ENCODE results near the gene BTN1A1.

BTN1A1 gene

GRCh38 chr6:26500102-26500501 is at the start of gene BTN1A1:
Gene BTN1A1 (plus strand): TSS chr6:26500303. CDS start chr6:26501287, 984 bp downstream.
- no peak within 1 kb of the TSS for H3K4me3 ChIP-seq (ENCODE audit: control insufficient read depth, low read depth, low read length)
- TF ChIP-seq, protein P1, sequence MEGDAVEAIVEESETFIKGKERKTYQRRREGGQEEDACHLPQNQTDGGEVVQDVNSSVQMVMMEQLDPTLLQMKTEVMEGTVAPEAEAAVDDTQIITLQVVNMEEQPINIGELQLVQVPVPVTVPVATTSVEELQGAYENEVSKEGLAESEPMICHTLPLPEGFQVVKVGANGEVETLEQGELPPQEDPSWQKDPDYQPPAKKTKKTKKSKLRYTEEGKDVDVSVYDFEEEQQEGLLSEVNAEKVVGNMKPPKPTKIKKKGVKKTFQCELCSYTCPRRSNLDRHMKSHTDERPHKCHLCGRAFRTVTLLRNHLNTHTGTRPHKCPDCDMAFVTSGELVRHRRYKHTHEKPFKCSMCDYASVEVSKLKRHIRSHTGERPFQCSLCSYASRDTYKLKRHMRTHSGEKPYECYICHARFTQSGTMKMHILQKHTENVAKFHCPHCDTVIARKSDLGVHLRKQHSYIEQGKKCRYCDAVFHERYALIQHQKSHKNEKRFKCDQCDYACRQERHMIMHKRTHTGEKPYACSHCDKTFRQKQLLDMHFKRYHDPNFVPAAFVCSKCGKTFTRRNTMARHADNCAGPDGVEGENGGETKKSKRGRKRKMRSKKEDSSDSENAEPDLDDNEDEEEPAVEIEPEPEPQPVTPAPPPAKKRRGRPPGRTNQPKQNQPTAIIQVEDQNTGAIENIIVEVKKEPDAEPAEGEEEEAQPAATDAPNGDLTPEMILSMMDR (IDR thresholded peaks at IDR 0.05; ENCODE audit: control insufficient read depth, insufficient read depth, low read depth, low read length, missing control alignments): no peak
- DNase-seq (ENCODE audit: low read depth): no peak

GRCh38 chr6:26452631-26453235 is 47.4 kb upstream of the BTN1A1 start:
- H3K4me3 ChIP-seq (ENCODE audit: control insufficient read depth, low read depth, low read length): no peak overlapping the region
- DNase-seq (ENCODE audit: low read depth): no peak
- TF ChIP-seq, protein P1 (IDR thresholded peaks at IDR 0.05; ENCODE audit: control insufficient read depth, insufficient read depth, low read depth, low read length, missing control alignments): no peak

DNA sequence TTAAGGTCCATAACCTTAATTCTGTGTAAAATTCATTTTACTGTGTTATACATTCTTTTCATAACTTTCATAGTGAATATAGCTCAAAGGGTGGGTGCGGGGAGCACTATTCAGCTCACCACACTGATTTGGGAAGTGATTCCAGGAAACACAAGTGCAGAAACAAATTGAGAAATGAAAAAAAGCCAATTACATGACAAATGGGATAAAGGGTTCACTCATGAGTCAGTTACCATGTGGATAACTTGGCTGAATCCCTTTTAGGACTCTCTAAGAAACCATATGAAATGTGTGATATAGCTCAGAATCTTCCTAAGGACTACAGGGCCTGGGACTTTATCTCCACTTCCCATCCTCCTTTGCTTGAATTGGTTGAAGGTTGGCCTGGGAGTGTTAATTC is 45.5 kb upstream of the BTN1A1 start:
- no peak for DNase-seq (ENCODE audit: low read depth)
- H3K4me3 ChIP-seq (ENCODE audit: control insufficient read depth, low read depth, low read length): no peak overlapping the region
- TF ChIP-seq, protein P1 (IDR thresholded peaks at IDR 0.05; ENCODE audit: control insufficient read depth, insufficient read depth, low read depth, low read length, missing control alignments): no peak

- TF ChIP-seq, protein P1 (IDR thresholded peaks at IDR 0.05; ENCODE audit: control insufficient read depth, insufficient read depth, low read depth, low read length, missing control alignments): no peak
- no peak overlapping the region for H3K4me3 ChIP-seq (ENCODE audit: control insufficient read depth, low read depth, low read length)
- DNase-seq (ENCODE audit: low read depth): no peak
Observed at GRCh38 chr6:26455357-26455970, 44.6 kb upstream of the BTN1A1 start.

- TF ChIP-seq, protein P1 (IDR thresholded peaks at IDR 0.05; ENCODE audit: control insufficient read depth, insufficient read depth, low read depth, low read length, missing control alignments): no peak
- no peak for DNase-seq (ENCODE audit: low read depth)
- no peak overlapping the region; the same call in 1 of the 2 replicates for H3K4me3 ChIP-seq (ENCODE audit: control insufficient read depth, low read depth, low read length)
Observed at GRCh38 chr6:26457264-26457805, 42.8 kb upstream of the BTN1A1 start.

DNA sequence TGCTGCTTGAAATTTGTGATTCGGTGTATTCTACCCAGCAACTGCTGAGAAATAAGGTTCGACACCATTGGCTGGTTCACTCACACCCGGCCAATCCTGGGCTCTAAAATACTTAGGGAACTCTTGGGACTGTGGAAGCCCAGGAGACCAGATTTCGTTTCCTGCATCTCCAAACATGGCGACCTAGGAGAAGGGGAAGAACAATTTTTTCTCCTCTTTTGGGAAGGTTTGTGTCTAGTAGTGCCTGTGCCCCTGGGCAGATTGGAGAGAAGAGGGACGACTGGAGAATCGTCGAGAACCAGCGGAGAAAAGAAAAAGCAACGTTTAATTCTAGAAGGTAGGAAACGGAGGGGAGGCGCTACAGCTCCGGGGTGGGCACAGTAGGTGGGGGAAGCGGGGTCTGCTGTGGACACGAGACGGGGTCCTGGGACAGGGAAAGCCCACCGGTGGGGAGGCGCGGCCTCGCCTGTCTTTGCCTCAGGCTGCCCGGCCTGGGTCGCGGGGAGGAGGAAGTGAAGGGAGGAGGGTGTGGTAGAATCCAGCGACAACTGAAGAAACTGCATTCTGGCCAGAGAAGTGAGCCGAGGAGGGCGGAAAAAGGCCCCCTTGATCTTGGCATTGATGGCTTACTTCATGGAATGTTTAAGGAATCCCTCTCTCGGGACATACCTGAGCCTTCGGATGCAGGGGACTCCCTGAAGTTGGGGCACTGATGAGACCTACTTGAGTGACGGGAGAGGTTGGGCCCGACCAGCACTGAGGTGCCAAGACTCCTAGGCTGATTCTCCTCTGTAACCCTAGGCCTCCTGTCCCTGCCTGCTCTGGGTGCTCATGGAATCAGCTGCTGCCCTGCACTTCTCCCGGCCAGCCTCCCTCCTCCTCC is 42.1 kb upstream of the BTN1A1 start, which contains the start of gene BTN2A1:
Gene BTN2A1, plus strand, starts transcription at position 150 of the 883 bp plus-strand sequence. Its CDS starts 682 bp downstream, at position 832.
- TF ChIP-seq, protein P1 (IDR thresholded peaks at IDR 0.05; ENCODE audit: control insufficient read depth, insufficient read depth, low read depth, low read length, missing control alignments): no peak
- peak; percentile 82 for DNase-seq (ENCODE audit: low read depth)
- H3K4me3 ChIP-seq (ENCODE audit: control insufficient read depth, low read depth, low read length): peak within 1 kb of the TSS; percentile 89

Data from AG09309 (cell line).